Subcutaneous abdominal adipose tissue (tissue), 5 donors: ENCODE measurements around the gene HIKESHI.
"Not testable (repeated sequence)": the region's sequence is repeated elsewhere in the genome, so short reads cannot be mapped to it uniquely, and the experiment has no call there.

Source experiments
- H3K27ac ChIP-seq: one replicate; pipeline ENCODE4 v1.7.0; 2013; ENCODE audit warnings: low read depth, mild to moderate bottlenecking, inconsistent platforms, low read length, moderate library complexity
- H3K27me3 ChIP-seq, 5 donors: one replicate each; pipeline ENCODE4 v1.7.0; 2013; ENCODE audit warnings: low read length in 5 of 5, inconsistent platforms in 1 of 5; ENCODE audit not compliant: control insufficient read depth in 5 of 5, insufficient read depth in 4 of 5
- H3K36me3 ChIP-seq, 5 donors: one replicate each; pipeline ENCODE4 v1.7.0; 2013; ENCODE audit warnings: low read length in 5 of 5; ENCODE audit not compliant: control insufficient read depth in 5 of 5, insufficient read depth in 5 of 5
- H3K4me1 ChIP-seq, 5 donors: one replicate each; pipeline ENCODE4 v1.7.0; 2013; ENCODE audit warnings: low read length in 5 of 5, mild to moderate bottlenecking in 3 of 5, moderate library complexity in 1 of 5; ENCODE audit not compliant: control insufficient read depth in 5 of 5, insufficient read depth in 5 of 5
- H3K4me3 ChIP-seq, 5 donors: one replicate each; pipeline ENCODE4 v1.7.0; 2013; ENCODE audit warnings: low read length in 5 of 5, low read depth in 1 of 5
- H3K9ac ChIP-seq, 5 donors: one replicate each; pipeline ENCODE4 v1.7.0; 2013; ENCODE audit warnings: low read length in 5 of 5, mild to moderate bottlenecking in 4 of 5, moderate library complexity in 3 of 5
- H3K9me3 ChIP-seq, 5 donors: one replicate each; pipeline ENCODE4 v1.7.0; 2013; ENCODE audit warnings: low read length in 5 of 5; ENCODE audit not compliant: control insufficient read depth in 5 of 5
- donor health status: healthy.
- donor health status: healthy.
- donor health status: healthy.
- donor health status: healthy.
- donor health status: healthy.

The HIKESHI gene

DNA sequence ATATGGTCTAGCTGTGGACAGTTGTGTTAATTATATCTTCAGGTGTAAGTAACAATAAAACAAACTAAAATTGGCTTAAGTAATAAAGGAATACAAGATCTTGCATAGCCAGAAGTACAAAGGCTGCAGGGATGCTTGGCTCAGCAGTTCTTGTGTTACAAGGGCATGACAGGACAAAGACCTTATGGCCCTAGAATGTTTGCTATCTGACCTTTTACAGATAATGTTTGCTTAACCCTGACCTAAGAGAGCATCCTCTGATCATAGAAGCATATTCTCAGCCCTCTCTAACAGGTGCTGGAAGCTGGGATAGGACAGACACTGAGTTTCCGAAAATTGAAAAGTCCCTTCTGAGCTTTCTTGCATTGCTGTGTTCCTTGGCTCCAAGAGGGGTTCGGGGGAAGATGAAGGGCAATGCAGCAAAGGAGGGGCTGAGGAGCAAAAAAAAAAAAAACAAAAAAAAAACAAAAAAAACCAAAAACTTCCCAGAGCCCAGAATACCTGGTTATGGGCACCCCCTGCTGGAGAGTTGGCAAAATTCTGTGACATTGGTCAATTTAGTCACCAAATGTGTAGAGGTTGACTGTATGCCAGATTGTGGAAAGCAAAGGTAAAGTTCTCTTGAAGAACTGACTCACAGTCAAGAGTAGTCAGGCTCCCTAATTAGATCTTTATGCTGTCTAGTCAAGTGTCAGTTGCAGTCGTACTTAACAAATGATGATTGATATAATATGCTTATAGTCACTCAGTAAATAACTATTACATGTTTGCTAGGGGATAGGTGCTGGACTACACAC, 10.4 kb upstream of the HIKESHI start:
- Histone ChIP-seq H3K9ac (no peak overlapping the region), H3K27me3 (no peaks in the 10 kb centered on the region), H3K36me3 (no peaks in the 10 kb centered on the region), H3K4me1 (no peaks in the 10 kb centered on the region), H3K9me3 (no peaks in the 10 kb centered on the region), H3K4me3 (no peak overlapping the region), H3K27ac (no peak overlapping the region)

- no peaks in the 10 kb centered on the region for H3K4me1 ChIP-seq
- no peaks in the 10 kb centered on the region for H3K36me3 ChIP-seq
- no peak overlapping the region for H3K27ac ChIP-seq
- no peak overlapping the region for H3K4me3 ChIP-seq
- H3K9me3 ChIP-seq = no peaks in the 10 kb centered on the region
- H3K9ac ChIP-seq = no peak overlapping the region
- no peaks in the 10 kb centered on the region for H3K27me3 ChIP-seq
Observed at GRCh38 chr11:86292912-86293616, 9.0 kb upstream of the HIKESHI start.

- no peaks in the 10 kb centered on the region for H3K27me3 ChIP-seq
- H3K27ac ChIP-seq = no peak overlapping the region
- H3K36me3 ChIP-seq = no peaks in the 10 kb centered on the region
- no peaks in the 10 kb centered on the region for H3K9me3 ChIP-seq
- no peaks in the 10 kb centered on the region for H3K4me1 ChIP-seq
- H3K4me3 ChIP-seq = no peak overlapping the region
- H3K9ac ChIP-seq = no peak overlapping the region
Observed at GRCh38 chr11:86294026-86294425, 8.0 kb upstream of the HIKESHI start.

DNA sequence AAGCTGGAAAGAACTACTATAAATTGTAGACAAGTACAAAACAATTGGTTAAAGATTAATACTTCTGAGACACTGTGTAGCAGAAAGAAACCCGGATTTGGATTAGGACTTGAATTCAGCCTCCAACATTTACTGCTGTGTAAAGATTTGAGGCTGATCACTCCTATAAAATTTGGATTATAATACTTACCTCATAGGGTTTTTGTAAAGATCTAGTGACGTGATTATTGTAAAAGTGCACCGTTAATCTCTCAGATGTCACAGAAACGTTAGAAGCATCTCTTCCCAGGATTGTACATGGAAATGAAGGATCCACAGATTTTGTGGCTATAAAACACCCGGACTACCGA, 323 bp upstream of the HIKESHI start:
- Histone ChIP-seq H3K9me3 (no peaks in the 10 kb centered on the region), H3K27ac (peak overlapping the region; percentile 96), H3K36me3 (no peaks in the 10 kb centered on the region), H3K4me3 (peak overlapping the region; percentile 72 to 98 (median 97)), H3K9ac (peak overlapping the region in 4 of 5 donors; percentile 76 to 98 (median 96)), H3K27me3 (no peaks in the 10 kb centered on the region), H3K4me1 (peaks cover 0 to 27% (median 13%) of the 10 kb centered on the region in 5 donors)

GRCh38 chr11:86303257-86303656, 1.2 kb downstream of the HIKESHI start:
- H3K27ac ChIP-seq = peak overlapping the region; percentile 96
- H3K36me3 ChIP-seq = no peaks in the 10 kb centered on the region
- H3K27me3 ChIP-seq = no peaks in the 10 kb centered on the region
- H3K4me3 ChIP-seq = peak overlapping the region; percentile 72 to 98 (median 97)
- H3K9ac ChIP-seq = peak overlapping the region; percentile 76 to 98 (median 95)
- H3K4me1 ChIP-seq = peaks cover 0 to 27% (median 13%) of the 10 kb centered on the region in 5 donors
- H3K9me3 ChIP-seq = no peaks in the 10 kb centered on the region

- H3K9me3 ChIP-seq, H3K27ac ChIP-seq, H3K27me3 ChIP-seq, H3K4me1 ChIP-seq, H3K4me3 ChIP-seq, H3K36me3 ChIP-seq, H3K9ac ChIP-seq: not testable (repeated sequence)
Observed at GRCh38 chr11:86308710-86309109, 6.7 kb downstream of the HIKESHI start.

DNA sequence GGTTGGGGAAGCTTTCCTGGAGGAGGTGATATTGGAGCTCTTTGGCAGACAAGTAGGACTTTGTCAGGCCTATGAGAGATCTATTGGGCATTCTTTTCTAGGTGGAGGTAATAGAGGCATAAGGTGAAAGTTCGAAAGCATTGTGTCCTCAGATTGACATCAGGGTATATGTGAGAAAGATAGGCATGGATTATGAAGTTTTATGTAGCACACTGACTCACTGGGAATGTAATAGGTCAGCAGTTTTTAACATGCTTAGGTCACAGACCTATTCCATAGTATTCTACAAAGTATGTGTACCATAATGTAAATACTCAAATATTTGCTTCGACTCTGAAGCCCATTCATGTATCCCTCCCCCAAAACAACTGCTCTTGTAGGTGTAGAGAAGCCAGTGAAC, 11.8 kb downstream of the HIKESHI start:
- Histone ChIP-seq H3K4me3 (no peak overlapping the region), H3K9ac (no peak overlapping the region)

DNA sequence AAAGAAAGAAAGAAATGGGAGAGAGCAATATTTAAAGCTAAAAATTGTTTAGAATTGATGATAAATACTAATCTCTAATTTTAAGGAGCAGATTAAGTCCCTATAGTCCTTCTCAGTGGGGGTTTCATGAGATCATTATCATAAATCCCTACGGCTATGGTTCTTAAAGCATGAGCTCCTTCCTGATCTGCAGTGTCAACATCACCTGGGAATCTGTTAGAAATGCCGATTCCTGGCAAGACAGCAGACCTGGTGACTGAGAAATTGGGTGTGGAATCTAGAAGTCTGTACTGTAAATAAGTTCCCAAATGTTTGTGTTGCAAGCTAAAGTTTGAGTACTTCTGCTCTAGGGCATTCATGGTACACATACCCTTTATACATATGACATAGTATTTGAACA, 12.6 kb downstream of the HIKESHI start:
- no peak overlapping the region for H3K4me3 ChIP-seq
- H3K9me3 ChIP-seq = no peaks in the 10 kb centered on the region
- no peak overlapping the region for H3K27ac ChIP-seq
- H3K36me3 ChIP-seq = peaks cover 0 to 16% (median 7%) of the 10 kb centered on the region in 5 donors
- no peaks in the 10 kb centered on the region for H3K27me3 ChIP-seq
- H3K9ac ChIP-seq = no peak overlapping the region
- no peaks in the 10 kb centered on the region for H3K4me1 ChIP-seq

More for the DNA sequence above, 11.8 kb downstream of the HIKESHI start:
- H3K27ac ChIP-seq = no peak overlapping the region
- no peaks in the 10 kb centered on the region for H3K27me3 ChIP-seq
- peaks cover 0 to 14% (median 5%) of the 10 kb centered on the region in 5 donors for H3K36me3 ChIP-seq
- no peaks in the 10 kb centered on the region for H3K4me1 ChIP-seq
- H3K9me3 ChIP-seq = no peaks in the 10 kb centered on the region

GRCh38 chr11:86335131-86335767, 33.2 kb downstream of the HIKESHI start:
- Histone ChIP-seq H3K27me3 (no peaks in the 10 kb centered on the region), H3K27ac (no peak overlapping the region), H3K4me3 (no peak overlapping the region)

GRCh38 chr11:86337227-86337626, 35.2 kb downstream of the HIKESHI start:
- Histone ChIP-seq H3K36me3 (peaks cover 20 to 29% (median 23%) of the 10 kb centered on the region in 5 donors), H3K27ac (no peak overlapping the region), H3K4me1 (no peaks in the 10 kb centered on the region), H3K9me3 (no peaks in the 10 kb centered on the region), H3K4me3 (no peak overlapping the region), H3K27me3 (no peaks in the 10 kb centered on the region), H3K9ac (no peak overlapping the region)

More at GRCh38 chr11:86335131-86335767, 33.2 kb downstream of the HIKESHI start:
- no peaks in the 10 kb centered on the region for H3K9me3 ChIP-seq
- no peaks in the 10 kb centered on the region for H3K4me1 ChIP-seq
- peaks cover 20 to 29% (median 23%) of the 10 kb centered on the region in 5 donors for H3K36me3 ChIP-seq
- no peak overlapping the region for H3K9ac ChIP-seq
